ENCODE data around the gene IGFBP5.

Gene IGFBP5

DNA sequence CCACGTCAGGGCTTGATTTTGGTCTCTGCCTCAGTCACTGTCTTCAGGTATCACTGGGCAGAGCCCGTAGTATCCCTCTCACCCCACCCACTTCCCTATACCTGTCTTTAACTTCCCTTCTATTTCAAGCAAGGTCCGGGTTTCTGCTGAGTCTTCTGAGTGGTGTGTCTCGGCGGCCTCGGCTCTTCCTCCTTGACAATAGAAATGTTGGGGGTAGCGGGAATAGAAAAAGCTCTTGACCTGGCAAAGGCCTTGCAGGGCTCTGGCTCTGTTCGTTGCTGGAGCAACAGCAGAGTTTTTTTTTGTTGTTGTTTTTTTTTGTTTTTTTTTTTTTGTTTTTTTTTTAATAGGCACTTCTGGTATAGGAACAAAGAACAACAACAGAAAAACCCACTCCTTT lies 16.0 kb upstream of the IGFBP5 start:
- Histone ChIP-seq H2BK12ac (ENCODE audit: low read length) (no peak overlapping the region), H3K27ac (replicated peaks; ENCODE audit: low read length) (no peak overlapping the region), H2AFZ (ENCODE audit: low read length) (peak overlapping the region; percentile 56), H2BK15ac (ENCODE audit: low read length) (no peak overlapping the region), H3K36me3 (replicated peaks in 1 of 2; ENCODE audit: control insufficient read depth in 2 of 2, insufficient read depth in 2 of 2, low read length in 2 of 2) (no peaks in the 10 kb centered on the region), H3K18ac (ENCODE audit: low read length) (no peak overlapping the region), H2BK120ac (ENCODE audit: low read depth, low read length) (no peak overlapping the region), H3K27me3 (ENCODE audit: control insufficient read depth in 3 of 3, insufficient read depth in 3 of 3, low read depth in 1 of 3, low read length in 3 of 3) (no peaks in the 10 kb centered on the region), H3K79me1 (ENCODE audit: low read depth, low read length) (no peaks in the 10 kb centered on the region), H3K9ac (ENCODE audit: low read depth, low read length, poor library complexity) (no peak overlapping the region), H3K4me2 (ENCODE audit: insufficient read depth, low read length, poor library complexity, severe bottlenecking) (no peak overlapping the region), H3K4me3 (ENCODE audit: low read length in 2 of 2) (no peak overlapping the region), H3K23ac (ENCODE audit: low read depth, low read length, poor library complexity) (no peak overlapping the region), H3K14ac (ENCODE audit: low read length) (no peak overlapping the region), H2BK5ac (ENCODE audit: low read length) (no peak overlapping the region), H3K9me3 (replicated peaks in 1 of 2; ENCODE audit: control insufficient read depth in 2 of 2, insufficient read depth in 1 of 2, low read depth in 1 of 2, low read length in 2 of 2) (peaks cover 2 to 15% of the 10 kb centered on the region in 2 donors), H4K91ac (ENCODE audit: low read depth, low read length, poor library complexity) (no peak overlapping the region), H4K8ac (ENCODE audit: low read depth, low read length) (no peak overlapping the region), H3K4ac (ENCODE audit: low read length) (no peak overlapping the region), H2AK5ac (ENCODE audit: low read depth, low read length) (no peak overlapping the region), H3K4me1 (ENCODE audit: control insufficient read depth in 2 of 2, insufficient read depth in 1 of 2, low read depth in 1 of 2, low read length in 2 of 2) (peaks cover 8 to 16% of the 10 kb centered on the region in 2 donors)
- no CpG with 5 or more reads among the region's 8 CpGs for WGBS, 2 donors (ENCODE audit: extremely low coverage in 2 of 2, insufficient read length in 2 of 2, insufficient replicate concordance in 1 of 2)
- no peak for DNase-seq (ENCODE audit: low spot score)

DNA sequence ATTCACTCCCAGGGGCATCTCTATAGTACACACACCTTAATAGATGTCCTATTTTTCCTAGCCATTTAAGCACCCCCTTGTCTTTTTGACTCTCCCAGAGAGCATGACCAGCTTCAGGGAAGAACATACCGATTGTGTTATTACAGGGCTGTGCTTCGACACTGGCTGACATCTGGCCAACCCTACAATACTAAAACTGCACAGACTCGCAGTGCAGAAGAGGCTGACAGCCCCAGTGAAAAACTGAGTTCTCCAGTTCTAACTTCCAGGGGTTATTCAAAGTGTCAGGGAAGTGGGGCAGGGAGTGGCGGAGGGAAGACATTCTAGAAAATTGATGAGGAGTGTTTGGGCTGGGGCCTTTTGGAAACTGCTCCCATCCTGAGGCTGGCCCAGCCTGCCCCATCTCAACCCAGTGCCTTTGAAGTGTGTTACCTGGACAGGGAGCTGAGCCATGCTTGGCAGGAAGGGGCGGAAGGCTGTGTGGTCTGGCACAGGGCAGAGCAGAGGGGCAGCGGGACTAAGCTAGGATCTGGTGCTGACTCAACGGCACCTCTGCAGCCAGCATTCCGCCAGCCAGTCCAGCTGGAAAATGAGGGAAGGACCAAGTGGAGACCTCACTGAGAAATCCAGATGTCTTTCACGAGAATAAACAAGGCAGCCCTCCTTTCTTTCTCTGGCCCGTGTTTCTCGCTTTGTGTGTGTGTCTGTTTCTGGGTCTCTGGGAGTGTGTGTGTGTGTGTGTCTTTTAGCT lies 15.4 kb upstream of the IGFBP5 start:
- peak overlapping the region; percentile 56 for H2AFZ ChIP-seq (ENCODE audit: low read length)
- H3K27me3 ChIP-seq (ENCODE audit: control insufficient read depth in 3 of 3, insufficient read depth in 3 of 3, low read depth in 1 of 3, low read length in 3 of 3): no peaks in the 10 kb centered on the region
- H3K36me3 ChIP-seq (replicated peaks in 1 of 2; ENCODE audit: control insufficient read depth in 2 of 2, insufficient read depth in 2 of 2, low read length in 2 of 2): no peaks in the 10 kb centered on the region
- H3K79me1 ChIP-seq (ENCODE audit: low read depth, low read length): no peaks in the 10 kb centered on the region
- H2AK5ac ChIP-seq (ENCODE audit: low read depth, low read length): no peak overlapping the region
- WGBS, 2 donors (ENCODE audit: extremely low coverage in 2 of 2, insufficient read length in 2 of 2, insufficient replicate concordance in 1 of 2): no CpG with 5 or more reads among the region's 11 CpGs
- H3K4ac ChIP-seq (ENCODE audit: low read length): no peak overlapping the region
- no peak overlapping the region for H3K9ac ChIP-seq (ENCODE audit: low read depth, low read length, poor library complexity)
- no peak overlapping the region for H3K18ac ChIP-seq (ENCODE audit: low read length)
- H4K91ac ChIP-seq (ENCODE audit: low read depth, low read length, poor library complexity): no peak overlapping the region
- no peak for DNase-seq (ENCODE audit: low spot score)
- H2BK12ac ChIP-seq (ENCODE audit: low read length): peak overlapping the region; percentile 66
- H3K9me3 ChIP-seq (replicated peaks in 1 of 2; ENCODE audit: control insufficient read depth in 2 of 2, insufficient read depth in 1 of 2, low read depth in 1 of 2, low read length in 2 of 2): peaks cover 2 to 15% of the 10 kb centered on the region in 2 donors
- H3K4me2 ChIP-seq (ENCODE audit: insufficient read depth, low read length, poor library complexity, severe bottlenecking): no peak overlapping the region
- no peak overlapping the region for H3K14ac ChIP-seq (ENCODE audit: low read length)
- H4K8ac ChIP-seq (ENCODE audit: low read depth, low read length): no peak overlapping the region
- peaks cover 8 to 16% of the 10 kb centered on the region in 2 donors for H3K4me1 ChIP-seq (ENCODE audit: control insufficient read depth in 2 of 2, insufficient read depth in 1 of 2, low read depth in 1 of 2, low read length in 2 of 2)
- no peak overlapping the region for H2BK120ac ChIP-seq (ENCODE audit: low read depth, low read length)
- H3K23ac ChIP-seq (ENCODE audit: low read depth, low read length, poor library complexity): no peak overlapping the region
- H3K4me3 ChIP-seq (ENCODE audit: low read length in 2 of 2): no peak overlapping the region
- H2BK5ac ChIP-seq (ENCODE audit: low read length): no peak overlapping the region
- peak overlapping the region; percentile 52 for H2BK15ac ChIP-seq (ENCODE audit: low read length)
- no peak overlapping the region for H3K27ac ChIP-seq (replicated peaks; ENCODE audit: low read length)

DNA sequence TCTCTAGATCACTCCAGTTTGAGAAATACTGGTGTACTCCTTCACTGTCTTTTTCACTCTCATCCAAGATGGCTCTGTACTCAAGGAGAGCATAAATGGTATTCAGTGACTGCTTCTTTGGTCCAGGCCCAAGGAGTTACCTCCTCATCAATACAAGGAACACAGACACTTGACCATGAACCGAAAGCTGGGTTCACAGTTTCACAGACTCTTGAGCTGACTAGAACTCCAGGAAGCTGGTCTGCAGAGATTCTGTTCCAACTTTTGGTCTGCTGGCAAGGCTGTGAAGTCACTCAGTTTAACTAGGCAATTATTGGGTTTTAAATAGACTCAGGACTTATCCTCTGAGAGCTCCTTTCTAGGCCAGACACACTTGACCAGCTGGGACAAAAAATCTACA lies 7.4 kb upstream of the IGFBP5 start:
- Histone ChIP-seq H2BK12ac (ENCODE audit: low read length) (no peak overlapping the region), H3K14ac (ENCODE audit: low read length) (no peak overlapping the region), H3K4me1 (ENCODE audit: control insufficient read depth in 2 of 2, insufficient read depth in 1 of 2, low read depth in 1 of 2, low read length in 2 of 2) (peaks cover 8 to 11% of the 10 kb centered on the region in 2 donors), H2AFZ (ENCODE audit: low read length) (no peak overlapping the region), H2AK5ac (ENCODE audit: low read depth, low read length) (no peak overlapping the region), H4K8ac (ENCODE audit: low read depth, low read length) (no peak overlapping the region), H3K27me3 (ENCODE audit: control insufficient read depth in 3 of 3, insufficient read depth in 3 of 3, low read depth in 1 of 3, low read length in 3 of 3) (no peaks in the 10 kb centered on the region), H3K9me3 (replicated peaks in 1 of 2; ENCODE audit: control insufficient read depth in 2 of 2, insufficient read depth in 1 of 2, low read depth in 1 of 2, low read length in 2 of 2) (no peaks in the 10 kb centered on the region), H3K27ac (replicated peaks; ENCODE audit: low read length) (no peak overlapping the region), H2BK120ac (ENCODE audit: low read depth, low read length) (no peak overlapping the region), H2BK15ac (ENCODE audit: low read length) (no peak overlapping the region), H3K4me3 (ENCODE audit: low read length in 2 of 2) (no peak overlapping the region), H3K23ac (ENCODE audit: low read depth, low read length, poor library complexity) (no peak overlapping the region), H3K4me2 (ENCODE audit: insufficient read depth, low read length, poor library complexity, severe bottlenecking) (no peak overlapping the region), H3K36me3 (replicated peaks in 1 of 2; ENCODE audit: control insufficient read depth in 2 of 2, insufficient read depth in 2 of 2, low read length in 2 of 2) (no peaks in the 10 kb centered on the region), H3K4ac (ENCODE audit: low read length) (no peak overlapping the region), H4K91ac (ENCODE audit: low read depth, low read length, poor library complexity) (no peak overlapping the region), H3K18ac (ENCODE audit: low read length) (no peak overlapping the region), H3K9ac (ENCODE audit: low read depth, low read length, poor library complexity) (no peak overlapping the region), H2BK5ac (ENCODE audit: low read length) (no peak overlapping the region), H3K79me1 (ENCODE audit: low read depth, low read length) (no peaks in the 10 kb centered on the region)
- no CpG with 5 or more reads among the region's 1 CpG for WGBS, 2 donors (ENCODE audit: extremely low coverage in 2 of 2, insufficient read length in 2 of 2, insufficient replicate concordance in 1 of 2)
- no peak for DNase-seq (ENCODE audit: low spot score)

DNA sequence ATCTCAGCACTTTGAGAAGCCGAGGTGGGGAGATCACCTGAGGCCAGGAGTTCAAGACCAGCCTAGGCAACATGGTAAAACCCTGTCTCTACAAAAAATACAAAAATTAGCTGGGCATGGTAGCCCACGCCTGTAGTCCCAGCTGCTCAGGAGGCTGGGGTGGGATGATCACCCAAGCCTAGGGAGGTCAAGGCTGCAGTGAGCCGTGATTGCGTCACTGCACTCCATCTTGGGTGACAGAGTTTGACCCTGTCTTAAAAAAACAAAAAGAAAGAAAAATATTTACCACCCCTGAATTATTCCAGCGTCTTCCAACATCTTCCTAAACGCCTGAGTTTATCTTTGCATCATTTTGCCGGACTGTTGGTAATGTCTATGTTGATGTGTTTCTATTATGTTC lies 6.2 kb upstream of the IGFBP5 start:
- no peak overlapping the region for H3K18ac ChIP-seq (ENCODE audit: low read length)
- peaks cover 10 to 19% of the 10 kb centered on the region in 2 donors for H3K4me1 ChIP-seq (ENCODE audit: control insufficient read depth in 2 of 2, insufficient read depth in 1 of 2, low read depth in 1 of 2, low read length in 2 of 2)
- H3K27me3 ChIP-seq (ENCODE audit: control insufficient read depth in 3 of 3, insufficient read depth in 3 of 3, low read depth in 1 of 3, low read length in 3 of 3): no peaks in the 10 kb centered on the region
- H3K4ac ChIP-seq (ENCODE audit: low read length): no peak overlapping the region
- H2AFZ ChIP-seq (ENCODE audit: low read length): no peak overlapping the region
- WGBS, 2 donors (ENCODE audit: extremely low coverage in 2 of 2, insufficient read length in 2 of 2, insufficient replicate concordance in 1 of 2): no CpG with 5 or more reads among the region's 7 CpGs
- H3K23ac ChIP-seq (ENCODE audit: low read depth, low read length, poor library complexity): no peak overlapping the region
- no peak overlapping the region for H3K14ac ChIP-seq (ENCODE audit: low read length)
- H2BK5ac ChIP-seq (ENCODE audit: low read length): no peak overlapping the region
- no peak overlapping the region for H2BK15ac ChIP-seq (ENCODE audit: low read length)
- no peak overlapping the region for H2BK12ac ChIP-seq (ENCODE audit: low read length)
- no peak overlapping the region for H3K9ac ChIP-seq (ENCODE audit: low read depth, low read length, poor library complexity)
- H2BK120ac ChIP-seq (ENCODE audit: low read depth, low read length): no peak overlapping the region
- H3K36me3 ChIP-seq (replicated peaks in 1 of 2; ENCODE audit: control insufficient read depth in 2 of 2, insufficient read depth in 2 of 2, low read length in 2 of 2): no peaks in the 10 kb centered on the region
- no peaks in the 10 kb centered on the region for H3K9me3 ChIP-seq (replicated peaks in 1 of 2; ENCODE audit: control insufficient read depth in 2 of 2, insufficient read depth in 1 of 2, low read depth in 1 of 2, low read length in 2 of 2)
- no peak for DNase-seq (ENCODE audit: low spot score)
- H3K79me1 ChIP-seq (ENCODE audit: low read depth, low read length): no peaks in the 10 kb centered on the region
- no peak overlapping the region for H3K27ac ChIP-seq (replicated peaks; ENCODE audit: low read length)
- no peak overlapping the region for H2AK5ac ChIP-seq (ENCODE audit: low read depth, low read length)
- H3K4me3 ChIP-seq (ENCODE audit: low read length in 2 of 2): no peak overlapping the region
- no peak overlapping the region for H4K91ac ChIP-seq (ENCODE audit: low read depth, low read length, poor library complexity)
- H4K8ac ChIP-seq (ENCODE audit: low read depth, low read length): no peak overlapping the region
- no peak overlapping the region for H3K4me2 ChIP-seq (ENCODE audit: insufficient read depth, low read length, poor library complexity, severe bottlenecking)
